ENCODE data around the gene HOXA5.
A peak's percentile ranks its signal among the peaks of the same experiment; 100 is the strongest.

HOXA5 gene

DNA sequence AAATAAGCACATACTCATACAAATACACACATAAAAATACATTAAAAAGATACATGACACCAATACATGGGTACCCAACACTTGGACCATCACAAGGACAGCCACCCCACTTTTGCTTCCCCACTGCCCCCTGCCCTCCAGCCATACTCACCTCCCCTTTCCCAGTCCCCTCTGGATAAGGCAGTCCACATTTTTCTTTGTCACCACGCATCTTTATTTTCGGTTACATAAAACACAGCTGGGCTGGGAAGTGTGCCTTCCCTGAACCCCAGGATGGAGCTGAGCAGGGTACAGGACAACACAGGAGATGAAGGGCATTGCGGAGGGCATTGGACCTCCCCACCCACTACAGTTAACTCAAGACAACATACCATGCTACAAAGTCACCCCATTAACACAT, 10.0 kb upstream of the HOXA5 start:
- Histone ChIP-seq H3K4me3 (no peak overlapping the region), H3K27ac (peak overlapping the region in 1 of 21 experiments; percentile 76)

DNA sequence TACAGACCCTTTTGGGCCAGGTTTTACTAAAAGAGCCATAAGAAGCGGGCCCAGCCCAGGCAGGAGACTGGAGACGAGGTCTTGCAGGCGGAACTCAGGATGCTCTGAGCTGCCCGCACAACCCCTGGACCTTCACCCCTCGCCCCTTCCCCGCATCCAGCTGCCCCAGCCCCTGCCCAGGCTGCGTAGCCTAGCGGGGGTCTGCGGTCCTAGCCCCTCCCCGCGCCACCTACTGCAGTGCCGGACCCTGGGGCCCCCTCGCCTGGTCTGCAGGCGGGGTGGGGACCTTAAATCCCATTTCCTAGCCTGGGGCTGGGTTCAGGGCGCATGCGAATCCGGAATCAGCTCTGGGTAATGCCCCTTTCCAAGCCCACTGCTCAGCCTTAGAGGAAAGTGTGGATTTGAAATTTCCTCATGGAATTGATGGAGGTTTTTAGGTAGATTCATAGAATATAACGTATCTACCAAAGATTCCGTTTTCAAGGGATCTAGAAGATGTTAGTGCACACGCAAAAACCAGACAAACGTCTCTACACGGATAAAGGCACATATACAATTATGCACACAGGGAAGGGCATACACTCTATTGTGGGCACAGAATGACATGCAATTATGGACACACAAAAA, 9.4 kb upstream of the HOXA5 start:
- Histone ChIP-seq H3K4me3 (peak overlapping the region in 2 of 7 experiments; percentile 27 to 38), H3K27ac (peak overlapping the region in 8 of 21 experiments; percentile 31 to 84 (median 71))

DNA sequence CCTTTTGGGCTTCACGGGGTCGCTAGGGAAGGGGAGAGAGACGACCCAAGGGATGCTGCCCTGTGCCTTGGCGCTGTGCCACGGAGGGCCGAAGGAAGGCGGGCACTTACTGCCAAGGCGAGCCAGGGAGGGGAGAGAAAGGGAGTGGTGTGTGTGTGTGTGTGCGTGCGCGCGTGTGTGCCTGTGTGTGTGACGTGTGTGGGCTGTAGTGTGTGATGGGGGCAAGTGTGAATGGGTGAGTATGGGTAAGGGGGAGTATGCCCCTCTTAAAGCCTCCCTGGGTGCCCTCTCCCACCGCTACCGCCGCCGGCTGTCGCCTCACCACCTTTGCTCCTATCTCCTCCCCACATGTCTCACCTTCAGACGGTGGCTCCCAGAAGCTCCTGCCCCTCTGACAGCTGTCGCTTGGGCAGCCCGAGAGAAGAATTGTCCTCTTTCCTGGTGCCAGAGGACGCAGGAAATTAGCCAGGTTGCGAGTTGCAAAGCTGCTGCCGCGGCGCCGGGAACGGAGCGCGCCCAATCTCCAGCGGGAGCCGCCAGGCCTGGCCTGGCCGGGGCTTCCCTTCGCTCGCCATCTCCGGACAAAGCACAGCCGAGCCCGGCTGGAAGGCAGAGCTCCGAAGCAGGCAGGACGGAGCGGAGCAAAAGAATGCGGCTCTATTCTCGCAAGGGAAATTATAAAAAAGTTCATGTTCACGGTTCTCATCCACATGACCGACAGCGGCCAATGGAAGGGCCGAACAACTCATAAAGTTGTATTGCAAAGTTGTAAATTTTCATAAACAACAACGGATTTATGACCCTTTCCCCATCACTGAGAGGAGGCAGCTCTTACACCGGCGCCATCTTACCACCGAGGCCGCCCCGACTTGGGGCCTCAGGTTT, 8.7 kb upstream of the HOXA5 start, which contains the start of gene HOXA3:
Gene HOXA3 (minus strand): TSS at position 653 of the 885 bp plus-strand sequence. CDS start 41,943 bp downstream, outside the sequence.
- Histone ChIP-seq H3K27ac (peak within 1 kb of the TSS in 9 of 21 experiments; percentile 31 to 84 (median 70)), H3K4me3 (peak within 1 kb of the TSS; percentile 27 to 43 (median 31))

DNA sequence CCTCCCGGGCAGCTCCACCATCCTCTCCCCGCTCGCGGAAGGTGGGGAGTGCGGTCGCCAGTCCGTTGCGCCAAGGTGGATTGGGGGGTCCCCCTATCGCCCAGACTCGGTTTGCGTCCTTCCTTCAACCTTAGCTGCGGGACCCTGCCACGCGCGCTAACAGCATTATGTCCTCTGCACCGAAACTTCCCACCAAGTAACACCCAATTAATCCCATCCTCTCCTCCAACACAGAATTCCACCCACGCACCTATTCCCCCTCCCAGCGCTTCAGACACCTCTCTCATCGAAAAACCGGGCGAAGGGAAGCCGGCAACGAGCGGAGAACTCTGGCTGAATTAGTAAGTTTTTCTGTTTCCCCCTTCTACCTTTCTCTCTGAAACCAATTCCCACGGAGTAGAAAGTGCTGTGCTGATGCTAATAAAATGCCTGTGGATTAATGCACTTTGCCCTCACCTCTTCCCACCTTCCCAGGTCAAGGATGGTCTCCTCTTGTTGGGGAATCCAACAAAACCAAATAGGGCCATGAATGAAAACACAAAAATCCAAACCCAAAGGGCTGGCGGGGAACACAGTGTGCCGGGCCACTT, 8.0 kb upstream of the HOXA5 start:
- H3K4me3 ChIP-seq = peak overlapping the region; percentile 27 to 43 (median 31)
- peak overlapping the region in 9 of 21 experiments; percentile 8 to 84 (median 70) for H3K27ac ChIP-seq

DNA sequence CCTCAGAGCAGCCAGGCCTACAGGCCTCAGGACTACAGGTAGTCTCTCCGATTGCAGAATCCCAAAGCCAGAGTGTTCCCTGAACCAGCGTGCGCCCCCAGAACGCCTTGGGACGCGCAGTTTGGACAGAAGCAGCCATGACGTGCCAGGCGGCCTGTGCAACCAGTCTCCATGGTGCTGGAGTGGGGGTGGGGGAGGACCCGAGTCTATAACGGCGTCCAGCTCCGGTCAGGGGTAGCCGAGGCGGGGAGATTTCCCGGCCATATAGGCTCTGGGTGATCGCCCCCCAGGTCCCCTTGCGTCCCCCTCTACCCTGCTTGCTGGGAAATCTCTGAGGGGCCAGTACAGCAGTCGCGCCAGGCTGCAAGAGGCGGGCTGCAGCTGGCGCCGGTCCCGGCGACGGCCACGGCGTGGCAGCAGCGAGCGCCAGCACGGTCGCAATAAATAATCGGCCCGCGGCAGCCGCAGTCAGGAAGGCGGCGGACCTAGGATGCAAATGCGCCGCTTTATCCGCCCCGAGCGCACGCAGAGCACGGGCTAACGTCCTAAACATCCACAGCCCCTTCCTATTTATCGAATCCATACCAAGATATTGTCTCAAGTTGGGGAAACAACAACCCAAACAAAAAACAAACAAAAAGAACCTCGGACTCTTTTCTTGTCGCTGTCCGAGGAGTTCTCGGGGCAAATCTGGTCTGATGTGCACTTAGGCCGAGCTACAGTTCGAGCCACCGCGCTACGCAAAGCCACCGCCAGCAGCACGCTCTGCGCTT, 7.3 kb upstream of the HOXA5 start:
- H3K27ac ChIP-seq = peak overlapping the region in 17 of 21 experiments; percentile 8 to 84 (median 66)
- H3K4me3 ChIP-seq = peak overlapping the region; percentile 27 to 43 (median 31)

DNA sequence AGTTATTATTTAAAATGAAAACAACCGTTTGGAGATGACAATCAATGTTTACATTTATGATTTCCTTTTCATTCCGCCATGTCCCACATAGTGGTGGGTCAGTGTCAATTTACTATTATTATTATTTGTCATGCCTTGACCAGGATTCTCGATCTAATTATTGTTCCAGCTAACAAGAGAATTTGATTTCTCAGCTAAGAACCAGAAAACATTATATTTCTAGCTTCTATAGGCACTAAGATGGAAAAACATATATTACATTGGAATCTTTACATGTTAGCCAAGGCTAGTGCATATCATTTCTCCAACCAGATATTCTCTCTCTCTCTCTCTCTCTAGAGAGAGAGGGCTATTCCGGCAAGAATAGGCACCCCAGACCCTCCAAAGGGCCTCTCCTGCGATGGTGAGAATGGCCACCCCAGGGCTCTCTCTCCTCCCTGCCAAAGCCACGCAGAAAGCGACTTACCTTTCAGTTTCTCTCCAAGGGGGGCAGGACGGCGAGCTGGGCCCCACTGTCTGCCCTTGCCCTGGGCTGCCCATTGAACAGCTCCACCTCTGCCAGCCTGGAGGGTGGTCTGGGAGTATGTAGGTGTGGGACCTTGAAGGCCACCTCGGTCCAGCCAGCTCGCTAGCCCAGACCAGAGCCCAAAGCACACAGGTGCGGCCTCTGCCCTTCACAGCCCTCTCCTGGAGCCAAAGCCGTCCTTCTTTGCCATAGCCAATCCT, 6.5 kb upstream of the HOXA5 start:
- Histone ChIP-seq H3K4me3 (peak overlapping the region; percentile 27 to 43 (median 31)), H3K27ac (peak overlapping the region in 16 of 21 experiments; percentile 12 to 84 (median 62))

DNA sequence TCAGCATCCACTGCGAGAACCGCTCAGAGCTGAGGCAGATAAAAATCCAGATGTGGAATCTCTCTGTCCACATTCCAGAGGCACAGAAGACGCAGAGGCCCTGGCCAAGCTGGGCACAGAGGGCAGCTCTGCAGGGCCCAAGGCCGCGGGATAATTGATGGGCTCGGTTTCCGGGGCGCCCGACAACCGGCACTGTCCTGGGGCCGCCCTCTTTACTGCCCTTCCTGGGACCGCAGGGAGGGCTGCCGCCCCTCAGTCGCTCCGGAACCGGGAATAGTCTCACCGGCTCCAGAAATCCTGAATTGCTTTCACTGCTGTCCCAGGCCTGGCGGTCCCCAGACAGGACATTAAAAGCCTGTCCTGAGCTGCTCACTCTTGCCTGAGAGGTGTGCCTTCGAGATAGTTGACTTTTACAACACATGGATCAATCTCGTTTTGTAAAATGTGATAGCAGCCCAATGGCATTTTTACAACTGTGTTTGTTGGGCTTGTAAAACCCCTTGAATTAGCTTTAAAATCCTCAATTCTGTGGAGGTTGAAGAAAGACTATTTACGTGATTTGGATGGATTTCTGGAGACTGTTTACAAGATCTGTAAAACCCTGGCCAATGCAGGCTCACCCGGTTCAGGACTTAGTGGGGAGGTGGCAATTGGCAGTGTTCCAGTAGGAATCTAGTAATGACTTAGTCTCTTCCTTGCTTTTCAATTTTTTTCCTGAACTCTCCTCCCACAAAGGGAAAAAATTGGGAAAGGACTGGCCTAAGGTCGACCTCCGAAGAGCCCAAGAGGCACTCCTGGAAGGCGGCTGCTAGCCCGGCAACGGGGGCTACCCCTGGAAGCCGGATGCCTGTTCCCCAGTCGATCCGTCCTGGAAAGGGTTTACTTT, 5.5 kb upstream of the HOXA5 start:
- peak overlapping the region in 12 of 21 experiments; percentile 3 to 79 (median 67) for H3K27ac ChIP-seq
- H3K4me3 ChIP-seq = peak overlapping the region in 4 of 7 experiments; percentile 38 to 43 (median 38)

DNA sequence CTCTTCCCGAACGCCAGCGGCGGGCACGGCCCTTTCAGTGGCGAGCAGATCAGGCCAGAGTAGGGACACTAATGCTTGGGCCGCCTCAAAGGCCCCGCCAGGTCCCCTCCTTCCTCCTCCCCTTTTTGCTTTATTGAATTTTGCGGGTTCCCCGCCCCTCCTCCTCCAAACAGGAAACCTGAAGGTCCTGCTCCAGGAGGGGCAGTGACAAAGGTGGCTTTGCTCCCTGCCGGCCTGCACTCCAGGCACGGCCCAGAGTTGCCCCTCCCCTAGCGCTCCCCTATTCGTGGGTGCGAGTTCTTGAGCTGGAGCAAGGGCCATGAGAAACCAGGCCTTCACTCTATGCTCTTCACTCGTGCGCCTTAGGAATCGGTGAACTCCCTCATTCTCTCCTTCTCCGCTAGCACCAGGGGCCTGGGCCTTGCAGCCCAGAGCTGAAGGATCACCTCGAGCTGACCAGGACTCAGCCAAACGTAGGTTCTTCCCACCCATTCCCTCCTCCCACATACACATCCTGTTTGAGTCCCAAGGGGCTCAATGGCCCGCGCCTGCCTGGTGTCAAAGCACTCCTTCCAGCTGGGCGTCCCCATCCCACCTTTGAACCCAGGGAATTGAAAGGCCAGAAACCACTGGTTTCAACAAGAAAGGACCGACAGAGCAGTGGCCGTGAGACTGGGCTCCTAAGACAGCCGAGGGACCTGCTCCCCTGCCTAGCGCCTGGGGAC, 4.7 kb upstream of the HOXA5 start:
- peak overlapping the region in 14 of 21 experiments; percentile 3 to 79 (median 54) for H3K27ac ChIP-seq
- H3K4me3 ChIP-seq = peak overlapping the region; percentile 20 to 43 (median 38)

DNA sequence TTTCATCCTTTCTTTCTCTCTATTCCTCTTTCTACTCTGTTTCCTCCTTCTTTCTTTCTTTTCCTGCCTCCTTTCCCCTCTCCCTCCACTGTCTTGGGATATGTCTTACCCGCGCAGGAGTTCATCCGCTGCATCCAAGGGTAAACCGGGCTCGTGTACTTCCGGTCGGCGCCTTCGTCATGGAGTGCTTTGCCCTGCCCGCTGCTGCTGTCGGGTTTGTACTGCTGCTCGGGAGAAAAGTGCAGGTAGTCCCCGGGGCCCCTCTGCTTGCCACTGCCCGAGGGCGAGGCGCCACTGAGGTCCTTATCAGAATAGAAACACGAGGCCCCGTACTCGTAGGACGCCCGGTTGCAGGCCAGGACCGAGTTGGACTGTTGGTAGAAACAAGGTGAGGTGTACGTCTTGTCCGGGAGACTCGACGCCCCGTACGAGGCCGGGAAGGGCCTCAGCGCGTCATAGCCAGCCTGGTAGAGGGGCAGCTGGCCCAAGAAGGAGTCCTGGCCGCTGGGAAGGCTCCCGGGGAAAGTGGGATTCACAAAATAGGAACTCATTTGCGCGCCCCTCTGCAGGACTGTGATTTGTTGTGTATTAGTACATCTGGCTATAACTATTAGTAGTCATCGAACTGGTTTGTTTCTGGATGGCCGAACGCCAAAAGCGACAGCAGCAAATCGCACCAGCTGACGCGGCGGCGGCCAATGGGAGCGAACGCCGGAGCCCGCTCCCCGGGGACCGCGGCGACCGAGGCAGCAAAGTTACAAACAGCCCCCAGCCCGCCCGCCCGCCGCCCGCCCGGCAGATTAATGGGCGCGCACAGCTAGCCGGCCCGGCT, 3.9 kb upstream of the HOXA5 start, which contains the start of gene HOXA6:
Gene HOXA6 (minus strand): TSS at position 576 of the 832 bp plus-strand sequence. CDS start 25 bp downstream, at position 551.
- Histone ChIP-seq H3K4me3 (peak within 1 kb of the TSS; percentile 20 to 43 (median 38)), H3K27ac (peak within 1 kb of the TSS in 14 of 21 experiments; percentile 3 to 79 (median 54))

DNA sequence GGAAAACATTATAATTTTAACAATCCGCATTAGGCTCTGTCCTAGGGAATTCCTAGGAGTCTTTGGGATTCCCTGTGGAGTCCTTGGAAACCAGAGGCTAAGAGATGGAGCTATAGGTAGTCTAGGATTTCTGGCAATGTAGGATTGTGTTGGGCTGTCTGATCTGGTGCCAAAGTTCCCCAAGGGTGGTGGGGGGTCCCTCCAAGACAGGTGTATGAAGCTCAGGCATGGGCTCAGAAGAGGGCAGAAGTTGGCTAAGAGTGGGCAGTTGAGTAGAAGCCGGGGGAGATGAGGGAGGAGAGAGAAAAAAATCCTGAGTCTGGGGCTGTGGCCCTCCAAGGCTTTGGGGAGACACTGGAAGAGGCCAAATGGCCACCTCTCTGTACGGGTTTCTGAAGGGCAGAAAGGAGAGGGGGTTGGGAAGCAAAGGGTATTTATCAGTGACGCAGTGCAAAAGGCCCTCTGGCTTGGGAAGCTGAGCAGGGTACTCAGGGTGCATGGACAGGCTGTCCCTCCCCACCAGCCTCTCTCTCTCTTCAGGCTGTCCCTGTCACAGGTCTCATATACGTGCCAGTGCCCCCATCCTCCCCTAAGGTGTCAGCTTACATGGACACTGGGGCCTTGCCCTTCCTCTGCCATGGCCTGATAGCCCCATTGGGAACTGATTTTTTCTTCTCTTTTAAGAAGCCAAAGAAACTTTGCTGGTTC, 3.2 kb upstream of the HOXA5 start:
- Histone ChIP-seq H3K4me3 (no peak overlapping the region), H3K27ac (peak overlapping the region in 5 of 21 experiments; percentile 25 to 79 (median 76))

DNA sequence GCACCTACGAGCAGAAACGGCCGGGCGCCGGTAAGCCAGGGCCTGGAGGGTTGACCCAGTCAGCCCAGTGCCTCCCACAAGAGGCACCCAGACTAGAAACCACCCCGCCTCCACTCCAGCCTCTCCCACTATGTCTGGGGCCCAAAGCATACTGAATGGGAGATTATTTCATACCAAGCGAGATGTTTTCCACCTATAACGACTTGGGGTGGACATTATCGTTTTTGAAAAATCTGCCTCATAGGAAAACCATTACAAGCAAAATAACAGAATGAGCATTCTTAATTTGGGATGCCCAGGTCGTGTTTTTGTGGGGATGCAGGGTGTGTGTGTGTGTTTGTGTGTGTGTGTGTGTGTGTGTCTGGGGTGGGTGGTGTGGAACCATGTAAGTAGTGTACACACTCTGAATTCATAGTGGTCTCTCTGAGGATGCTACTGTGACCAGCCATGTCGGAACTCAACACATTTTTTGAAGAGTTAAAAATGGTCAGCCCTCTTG, 2.5 kb upstream of the HOXA5 start:
- Histone ChIP-seq H3K4me3 (no peak overlapping the region), H3K27ac (no peak overlapping the region)

DNA sequence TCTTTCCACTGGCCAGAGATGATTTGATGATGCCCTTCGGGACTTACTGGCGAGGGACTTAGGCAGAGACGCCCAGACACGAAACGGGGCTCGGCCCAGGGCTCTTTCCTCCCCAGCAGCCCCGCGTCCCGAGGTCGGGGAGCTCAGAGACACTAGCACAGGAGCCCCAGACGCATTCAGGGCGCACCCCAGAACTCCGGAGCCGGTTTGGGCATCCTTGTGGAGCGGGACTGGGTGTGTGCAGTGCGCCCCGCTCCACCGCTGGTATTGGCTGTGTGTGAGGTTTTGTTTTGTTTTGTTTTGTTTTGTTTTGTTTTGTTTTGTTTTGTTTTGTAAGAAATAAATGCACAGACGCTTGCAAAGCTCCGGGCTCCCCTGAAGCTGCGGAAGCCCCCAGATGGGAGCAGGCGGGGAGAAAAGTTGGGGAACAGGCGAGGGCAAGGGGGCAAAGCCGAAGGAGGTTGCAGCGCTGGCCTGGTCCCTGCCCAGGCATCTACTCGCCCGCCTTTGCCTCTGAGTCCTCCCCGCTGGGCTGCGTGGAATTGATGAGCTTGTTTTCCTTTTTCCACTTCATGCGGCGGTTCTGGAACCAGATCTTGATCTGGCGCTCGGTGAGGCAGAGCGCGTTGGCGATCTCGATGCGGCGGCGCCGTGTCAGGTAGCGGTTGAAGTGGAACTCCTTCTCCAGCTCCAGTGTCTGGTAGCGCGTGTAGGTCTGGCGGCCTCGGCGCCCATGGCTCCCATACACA, 1.9 kb upstream of the HOXA5 start:
- Histone ChIP-seq H3K27ac (peak overlapping the region in 2 of 21 experiments; percentile 19 to 52), H3K4me3 (no peak overlapping the region)

DNA sequence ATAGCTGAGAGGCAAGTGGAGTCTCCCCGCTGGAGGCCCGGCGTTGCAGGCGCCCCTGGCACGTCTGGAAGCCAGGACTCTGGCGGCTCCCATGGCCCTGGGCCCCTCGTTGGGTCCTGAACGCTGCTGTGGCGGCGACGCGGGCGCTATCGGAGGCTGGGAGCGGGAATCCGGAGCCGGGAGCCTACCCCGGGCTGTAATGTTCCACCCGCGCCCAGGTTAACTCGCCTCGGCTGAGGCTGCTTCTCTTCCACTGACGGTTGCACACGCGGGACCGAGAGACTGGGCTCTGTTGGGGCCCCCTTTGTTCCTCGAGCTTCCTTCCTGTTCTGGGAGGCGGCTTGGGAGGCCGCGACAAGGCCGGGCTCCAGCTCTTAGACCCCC, 1.3 kb upstream of the HOXA5 start:
- Histone ChIP-seq H3K4me3 (no peak overlapping the region), H3K27ac (peak overlapping the region in 1 of 21 experiments; percentile 52)

DNA sequence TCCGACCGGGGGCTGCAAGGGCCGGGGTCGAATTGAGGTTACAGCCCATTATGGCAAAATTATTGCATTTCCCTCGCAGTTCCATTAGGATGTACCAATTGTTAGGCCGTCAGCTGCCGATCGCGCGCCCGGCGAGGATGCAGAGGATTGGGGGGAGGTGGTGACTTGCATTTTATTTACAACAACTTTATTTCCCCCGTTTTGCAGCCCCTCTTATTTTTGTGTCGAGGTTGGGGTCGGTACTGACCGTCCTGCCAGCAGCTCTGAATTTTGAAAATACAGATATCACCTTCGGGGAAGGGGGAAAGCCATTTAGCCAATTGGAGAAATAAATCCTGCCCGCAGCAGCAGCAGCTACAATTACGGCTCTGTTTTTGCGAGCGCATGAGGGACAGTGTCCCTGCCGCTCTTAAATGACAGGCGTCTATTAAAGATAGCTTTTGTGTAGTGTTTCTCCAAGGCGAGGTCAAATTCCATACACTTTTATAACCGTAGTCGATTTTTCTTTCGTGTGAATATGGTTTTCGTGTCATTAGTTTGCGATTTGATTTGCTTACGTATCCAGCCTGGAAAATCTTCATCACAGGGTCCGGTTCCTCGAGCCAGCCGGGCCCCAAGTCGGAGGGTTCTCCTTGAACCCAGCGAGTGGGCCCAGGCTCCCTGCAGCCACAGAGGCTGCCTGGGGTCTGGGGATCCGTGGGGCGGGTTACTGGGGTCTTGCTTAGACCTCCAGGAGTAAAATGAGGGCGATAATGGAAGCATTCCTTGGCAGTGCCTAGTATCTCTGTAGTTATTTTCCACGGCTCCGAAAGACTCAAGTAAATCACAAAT, 684 bp upstream of the HOXA5 start:
- peak overlapping the region in 3 of 7 experiments; percentile 36 to 60 (median 56) for H3K4me3 ChIP-seq

More for the DNA sequence above, 684 bp upstream of the HOXA5 start:
- H3K27ac ChIP-seq = peak overlapping the region in 1 of 21 experiments; percentile 77
